K562 (cell line): ENCODE measurements around the gene CSNK1G3. TPM values are rescaled to one million over a fixed set of nuclear protein-coding genes. Genes with fewer than 3 reads are reported as not detected.

Experiments used
- AFF4 ChIP-seq: sonication (generic); formaldehyde crosslinking; IDR thresholded peaks from 2 replicates; pipeline ENCODE4 v1.8.0; 2023; ENCODE audit warnings: mild to moderate bottlenecking, missing genetic modification reagents
- ARID1B ChIP-seq: fragments of 450-650 bp; IDR thresholded peaks from 2 replicates; pipeline ENCODE4 v1.6.1; 2016; ENCODE audit warnings: antibody characterized with exemption, mild to moderate bottlenecking, inconsistent platforms
- BMI1 ChIP-seq: fragments of 150-350 bp; IDR thresholded peaks from 2 replicates; pipeline ENCODE4 v1.6.1; 2014; ENCODE audit warnings: low read length
- MGA ChIP-seq: fragments of 450-650 bp; IDR thresholded peaks from 2 replicates; pipeline ENCODE4 v1.6.1; 2016; ENCODE audit warnings: mild to moderate bottlenecking, moderate library complexity
- TEAD1 ChIP-seq, 2 experiments: fragments of 450-650 bp in 1 of 2; sonication (generic) in 1 of 2; formaldehyde crosslinking; IDR thresholded peaks; 2 replicates each; pipeline versions ENCODE4 v1.4.0 to v1.8.0; 2020 to 2022; ENCODE audit warnings: mild to moderate bottlenecking in 2 of 2, missing genetic modification reagents in 1 of 2
- polyA plus RNA-seq, 8 experiments: library from polyadenylated mRNA; depleted of rRNA in 4 of 8; stranded (reverse) in 5 of 8; unstranded in 3 of 8; fragments of >200 nt; fragmentation: Nextera tagmentation in 2 of 8; fragmentation: Illumina TruSeq in 1 of 8; extraction: Ambion mirVana in 2 of 8; extraction: Trizol in 1 of 8; gene quantifications; 2 replicates each; pipeline versions ENCODE4 v1.2.1 to v1.2.3, GENCODE V29; 2011 to 2014; ENCODE audit warnings: inconsistent platforms in 1 of 8, missing spikeins in 1 of 8
- total RNA-seq, 7 experiments: library from RNA; depleted of rRNA in 6 of 7; stranded (reverse); fragments of >200 nt in 6 of 7; fragmentation: Illumina TruSeq in 2 of 7; extraction: Trizol in 2 of 7; gene quantifications; 2 replicates each; pipeline versions ENCODE4 v1.2.1 to v1.2.3, GENCODE V29; 2011 to 2021; ENCODE audit warnings: low replicate concordance in 1 of 7

CSNK1G3 gene
- total and polyA plus RNA-seq, 9 of the 15 experiments (the other 6 are each of a cell fraction or from before 2014, with no cell fraction given) = 8.3 to 27.6 (median 16.5) TPM

GRCh38 chr5:123511648-123512605, at the start of gene CSNK1G3 (continued):
- TF ChIP-seq MGA = no peak
- TF ChIP-seq ARID1B = no peak
- no peak for TF ChIP-seq TEAD1 (CRISPR knock-in tag; IDR thresholded peaks at IDR 0.05)
- TF ChIP-seq AFF4 (CRISPR knock-in tag) = 0 out of 2 replicates have a peak, but pooled peaks have one; percentile 65
- TF ChIP-seq BMI1 = no peak
